BLaER1 (cell line): ENCODE measurements around the gene CRTC1.
A peak's percentile ranks its signal among the peaks of the same experiment; 100 is the strongest.

Source experiments
- H3K27ac ChIP-seq: shearing (Covaris generic); formaldehyde crosslinking; 2 replicates; pipeline ENCODE4 v1.8.1; 2022
- H3K27me3 ChIP-seq: shearing (Covaris generic); formaldehyde crosslinking; 2 replicates; pipeline ENCODE4 v1.8.1; 2022
- H3K36me3 ChIP-seq: shearing (Covaris generic); formaldehyde crosslinking; 2 replicates; pipeline ENCODE4 v1.8.1; 2022
- H3K4me1 ChIP-seq: shearing (Covaris generic); formaldehyde crosslinking; 2 replicates; pipeline ENCODE4 v1.8.1; 2022
- H3K4me2 ChIP-seq: shearing (Covaris generic); formaldehyde crosslinking; 2 replicates; pipeline ENCODE4 v1.8.1; 2022
- H3K4me3 ChIP-seq: shearing (Covaris generic); formaldehyde crosslinking; 2 replicates; pipeline ENCODE4 v1.8.1; 2022
- H3K9ac ChIP-seq: shearing (Covaris generic); formaldehyde crosslinking; 2 replicates; pipeline ENCODE4 v1.8.1; 2022
- H3K9me3 ChIP-seq: shearing (Covaris generic); formaldehyde crosslinking; 2 replicates; pipeline ENCODE4 v1.8.1; 2022
- H4K20me1 ChIP-seq: shearing (Covaris generic); formaldehyde crosslinking; 2 replicates; pipeline ENCODE4 v1.8.1; 2022
- Cebpa-rat ChIP-seq: shearing (Covaris generic); IDR thresholded peaks from 2 replicates; pipeline ENCODE4 v1.8.1; 2022

The CRTC1 gene

GRCh38 chr19:18741124-18742121 is 57.9 kb downstream of the CRTC1 start:
- TF ChIP-seq Cebpa-rat, result no peak
- Histone ChIP-seq H4K20me1 (0 out of 2 replicates have a peak, but pooled peaks cover 15% of the 10 kb centered on the region), H3K4me2 (peak overlapping the region; percentile 66), H3K4me1 (peaks cover 75% of the 10 kb centered on the region), H3K27ac (peak overlapping the region; percentile 58), H3K27me3 (no peaks in the 10 kb centered on the region), H3K9ac (no peak overlapping the region; the same call in 1 of the 2 replicates), H3K36me3 (peaks cover 16% of the 10 kb centered on the region; the same call in 1 of the 2 replicates), H3K9me3 (no peaks in the 10 kb centered on the region), H3K4me3 (no peak overlapping the region)

- Histone ChIP-seq H3K4me2 (peak overlapping the region; percentile 66), H3K4me1 (peaks cover 71% of the 10 kb centered on the region), H3K4me3 (no peak overlapping the region), H3K9ac (no peak overlapping the region), H3K27ac (peak overlapping the region; percentile 58), H3K9me3 (no peaks in the 10 kb centered on the region), H4K20me1 (0 out of 2 replicates have a peak, but pooled peaks cover 6% of the 10 kb centered on the region), H3K27me3 (no peaks in the 10 kb centered on the region), H3K36me3 (peaks cover 16% of the 10 kb centered on the region; the same call in 1 of the 2 replicates)
- TF ChIP-seq Cebpa-rat, result no peak
These were observed 58.8 kb downstream of the CRTC1 start for GRCh38 chr19:18742324-18742723.

- H3K27ac ChIP-seq, result peak overlapping the region; percentile 30; the same call in 1 of the 2 replicates
- H3K36me3 ChIP-seq, result peaks cover 16% of the 10 kb centered on the region; the same call in 1 of the 2 replicates
- H3K9ac ChIP-seq, result no peak overlapping the region
- H3K4me3 ChIP-seq, result no peak overlapping the region
- H3K4me1 ChIP-seq, result peaks cover 63% of the 10 kb centered on the region
- H4K20me1 ChIP-seq, result 0 out of 2 replicates have a peak, but pooled peaks cover 5% of the 10 kb centered on the region
- no peak for TF ChIP-seq Cebpa-rat
- H3K4me2 ChIP-seq, result peak overlapping the region; percentile 12; the same call in 1 of the 2 replicates
- no peaks in the 10 kb centered on the region for H3K27me3 ChIP-seq
- H3K9me3 ChIP-seq, result no peaks in the 10 kb centered on the region
These were observed 59.6 kb downstream of the CRTC1 start for GRCh38 chr19:18742838-18743783.

- Histone ChIP-seq H3K4me2 (no peak overlapping the region), H3K9me3 (no peaks in the 10 kb centered on the region), H3K4me3 (no peak overlapping the region), H3K27ac (0 out of 2 replicates have a peak overlapping the region, but pooled peaks have one; percentile 30), H4K20me1 (0 out of 2 replicates have a peak, but pooled peaks cover 5% of the 10 kb centered on the region), H3K4me1 (peaks cover 56% of the 10 kb centered on the region), H3K36me3 (peaks cover 16% of the 10 kb centered on the region; the same call in 1 of the 2 replicates), H3K27me3 (no peaks in the 10 kb centered on the region), H3K9ac (no peak overlapping the region)
- no peak for TF ChIP-seq Cebpa-rat
These were observed 60.4 kb downstream of the CRTC1 start for GRCh38 chr19:18743784-18744418.

- H3K4me3 ChIP-seq, result no peak overlapping the region
- H3K27ac ChIP-seq, result peak overlapping the region; percentile 31; the same call in 1 of the 2 replicates
- no peak overlapping the region for H3K4me2 ChIP-seq
- no peaks in the 10 kb centered on the region for H3K9me3 ChIP-seq
- H3K9ac ChIP-seq, result no peak overlapping the region
- H3K4me1 ChIP-seq, result peaks cover 56% of the 10 kb centered on the region
- no peak for TF ChIP-seq Cebpa-rat
- peaks cover 20% of the 10 kb centered on the region; the same call in 1 of the 2 replicates for H3K36me3 ChIP-seq
- H3K27me3 ChIP-seq, result no peaks in the 10 kb centered on the region
- 0 out of 2 replicates have a peak, but pooled peaks cover 5% of the 10 kb centered on the region for H4K20me1 ChIP-seq
These were observed 61.7 kb downstream of the CRTC1 start for GRCh38 chr19:18745012-18745735.

- no peak for TF ChIP-seq Cebpa-rat
- no peaks in the 10 kb centered on the region for H3K27me3 ChIP-seq
- H4K20me1 ChIP-seq, result 0 out of 2 replicates have a peak, but pooled peaks cover 5% of the 10 kb centered on the region
- H3K4me3 ChIP-seq, result no peak overlapping the region
- H3K27ac ChIP-seq, result no peak overlapping the region
- no peaks in the 10 kb centered on the region for H3K9me3 ChIP-seq
- peaks cover 28% of the 10 kb centered on the region; the same call in 1 of the 2 replicates for H3K36me3 ChIP-seq
- H3K4me1 ChIP-seq, result peaks cover 52% of the 10 kb centered on the region
- H3K4me2 ChIP-seq, result no peak overlapping the region
- H3K9ac ChIP-seq, result no peak overlapping the region
These were observed 62.5 kb downstream of the CRTC1 start for GRCh38 chr19:18745931-18746330.

- H4K20me1 ChIP-seq, result 0 out of 2 replicates have a peak, but pooled peaks cover 3% of the 10 kb centered on the region
- no peaks in the 10 kb centered on the region for H3K9me3 ChIP-seq
- no peaks in the 10 kb centered on the region for H3K27me3 ChIP-seq
- peak overlapping the region; percentile 63; the same call in 1 of the 2 replicates for H3K27ac ChIP-seq
- TF ChIP-seq Cebpa-rat, result no peak
- H3K4me2 ChIP-seq, result peak overlapping the region; percentile 37
- H3K36me3 ChIP-seq, result peaks cover 29% of the 10 kb centered on the region; the same call in 1 of the 2 replicates
- no peak overlapping the region for H3K4me3 ChIP-seq
- no peak overlapping the region for H3K9ac ChIP-seq
- H3K4me1 ChIP-seq, result peaks cover 44% of the 10 kb centered on the region
These were observed 63.2 kb downstream of the CRTC1 start for GRCh38 chr19:18746401-18747325.
